Neuronal stem cell (in vitro differentiated cells): ENCODE data around the gene FEZ2.

Experiments
- DNase-seq: peaks from one replicate; pipeline ENCODE4 v3.0.0-alpha.2; 2013; ENCODE audit warnings: low spot score
- H2AFZ ChIP-seq: one replicate; pipeline ENCODE4 v1.6.1; 2013; ENCODE audit warnings: mild to moderate bottlenecking, low read length, inconsistent platforms
- H2AK5ac ChIP-seq: 2 replicates; pipeline ENCODE4 v1.6.1; 2013; ENCODE audit warnings: low read depth, mild to moderate bottlenecking, inconsistent platforms, low read length, moderate library complexity, mixed read lengths
- H2BK120ac ChIP-seq: 2 replicates; pipeline ENCODE4 v1.6.1; 2013; ENCODE audit warnings: low read depth, mild to moderate bottlenecking, inconsistent platforms, low read length, moderate library complexity, mixed read lengths
- H2BK12ac ChIP-seq: one replicate; pipeline ENCODE4 v1.6.1; 2013; ENCODE audit warnings: low read length, inconsistent platforms
- H2BK15ac ChIP-seq: 2 replicates; pipeline ENCODE4 v1.6.1; 2013; ENCODE audit warnings: mild to moderate bottlenecking, low read length, inconsistent platforms, mixed read lengths
- H2BK5ac ChIP-seq: one replicate; pipeline ENCODE4 v1.6.1; 2013; ENCODE audit warnings: inconsistent platforms, mild to moderate bottlenecking, low read length, moderate library complexity
- H3K14ac ChIP-seq: one replicate; pipeline ENCODE4 v1.6.1; 2013; ENCODE audit warnings: low read length, inconsistent platforms
- H3K18ac ChIP-seq: 2 replicates; pipeline ENCODE4 v1.6.1; 2013; ENCODE audit warnings: low read length, inconsistent platforms
- H3K23ac ChIP-seq: 2 replicates; pipeline ENCODE4 v1.6.1; 2013; ENCODE audit warnings: low read depth, mild to moderate bottlenecking, mixed read lengths, low read length, inconsistent platforms; ENCODE audit not compliant: poor library complexity
- H3K27ac ChIP-seq: replicated peaks from 3 replicates; pipeline ENCODE4 v1.5.1; 2013; ENCODE audit warnings: low read length, inconsistent platforms
- H3K27me3 ChIP-seq, 3 experiments: 2 replicates each; pipeline ENCODE4 v1.6.1; 2013; ENCODE audit warnings: low read length in 3 of 3, mild to moderate bottlenecking in 2 of 3, inconsistent platforms in 1 of 3, low read depth in 1 of 3, mixed read lengths in 1 of 3, moderate library complexity in 1 of 3; ENCODE audit not compliant: control insufficient read depth in 3 of 3, insufficient read depth in 3 of 3
- H3K36me3 ChIP-seq, 2 donors: replicated peaks in 1 of 2; 2 replicates each; pipeline ENCODE4 v1.6.1; 2013; ENCODE audit warnings: low read length in 2 of 2; ENCODE audit not compliant: control insufficient read depth in 2 of 2, insufficient read depth in 2 of 2
- H3K4ac ChIP-seq: 2 replicates; pipeline ENCODE4 v1.6.1; 2013; ENCODE audit warnings: inconsistent platforms, mild to moderate bottlenecking, low read length, moderate library complexity
- H3K4me1 ChIP-seq, 2 donors: 1 replicate in 1 of 2; 2 replicates in 1 of 2; pipeline ENCODE4 v1.6.1; 2013; ENCODE audit warnings: low read length in 2 of 2, low read depth in 1 of 2; ENCODE audit not compliant: control insufficient read depth in 2 of 2, insufficient read depth in 1 of 2
- H3K4me2 ChIP-seq: one replicate; pipeline ENCODE4 v1.6.1; 2013; ENCODE audit warnings: mild to moderate bottlenecking, low read length, inconsistent platforms; ENCODE audit not compliant: insufficient read depth, poor library complexity, severe bottlenecking
- H3K4me3 ChIP-seq, 2 donors: 2 replicates each; pipeline ENCODE4 v1.5.1; 2013; ENCODE audit warnings: low read length in 2 of 2, mild to moderate bottlenecking in 2 of 2, inconsistent platforms in 1 of 2, moderate library complexity in 1 of 2
- H3K79me1 ChIP-seq: one replicate; pipeline ENCODE4 v1.6.1; 2013; ENCODE audit warnings: low read depth, mild to moderate bottlenecking, inconsistent platforms, low read length, moderate library complexity
- H3K9ac ChIP-seq: one replicate; pipeline ENCODE4 v1.6.1; 2013; ENCODE audit warnings: mild to moderate bottlenecking, low read depth, low read length, inconsistent platforms; ENCODE audit not compliant: poor library complexity
- H3K9me3 ChIP-seq, 2 donors: replicated peaks in 1 of 2; 2 replicates each; pipeline versions ENCODE3 to v1.6.1; 2013; ENCODE audit warnings: low read length in 2 of 2, mild to moderate bottlenecking in 2 of 2, inconsistent platforms in 1 of 2, low read depth in 1 of 2, mixed read lengths in 1 of 2, moderate library complexity in 1 of 2; ENCODE audit not compliant: control insufficient read depth in 2 of 2, insufficient read depth in 1 of 2
- H4K8ac ChIP-seq: one replicate; pipeline ENCODE4 v1.6.1; 2013; ENCODE audit warnings: low read depth, mild to moderate bottlenecking, inconsistent platforms, low read length, moderate library complexity
- H4K91ac ChIP-seq: one replicate; pipeline ENCODE4 v1.6.1; 2013; ENCODE audit warnings: low read length, low read depth, mild to moderate bottlenecking, inconsistent platforms; ENCODE audit not compliant: poor library complexity
- WGBS, 2 donors: extraction: QIAGEN DNeasy Blood & Tissue Kit; methylation state at CpG; one replicate each; pipeline ENCODE4 v1.1.7; 2013; ENCODE audit warnings: missing lambda C conversion rate in 2 of 2, mixed read lengths in 1 of 2; ENCODE audit not compliant: insufficient read length in 2 of 2, insufficient replicate concordance in 1 of 2; ENCODE audit errors: extremely low coverage in 2 of 2; 5-methylcytosine and 5-hydroxymethylcytosine counted together

Gene FEZ2

GRCh38 chr2:36555789-36556188 lies 42.2 kb downstream of the FEZ2 start:
- WGBS, 2 donors = no CpG with 5 or more reads among the region's 3 CpGs
- H3K4me1 ChIP-seq = no peaks in the 10 kb centered on the region
- H3K9ac ChIP-seq = no peak overlapping the region
- peaks cover 5 to 91% of the 10 kb centered on the region in 2 donors for H3K36me3 ChIP-seq
- no peaks in the 10 kb centered on the region for H3K27me3 ChIP-seq
- H3K4ac ChIP-seq = no peak overlapping the region
- no peak overlapping the region for H2BK15ac ChIP-seq
- H3K23ac ChIP-seq = no peak overlapping the region
- no peak overlapping the region for H2BK5ac ChIP-seq
- H3K79me1 ChIP-seq = no peaks in the 10 kb centered on the region
- no peak overlapping the region for H3K4me2 ChIP-seq
- DNase-seq = no peak
- no peak overlapping the region for H3K18ac ChIP-seq
- H4K8ac ChIP-seq = no peak overlapping the region
- H4K91ac ChIP-seq = no peak overlapping the region
- H3K14ac ChIP-seq = no peak overlapping the region
- no peak overlapping the region for H2AFZ ChIP-seq
- H2AK5ac ChIP-seq = no peak overlapping the region
- H2BK12ac ChIP-seq = no peak overlapping the region
- H3K4me3 ChIP-seq = no peak overlapping the region
- no peak overlapping the region for H3K27ac ChIP-seq
- no peaks in the 10 kb centered on the region for H3K9me3 ChIP-seq
- no peak overlapping the region for H2BK120ac ChIP-seq

GRCh38 chr2:36554531-36554930 lies 43.4 kb downstream of the FEZ2 start:
- Histone ChIP-seq H3K18ac (no peak overlapping the region), H3K9ac (no peak overlapping the region), H2BK120ac (no peak overlapping the region), H3K4me3 (no peak overlapping the region), H2BK15ac (no peak overlapping the region), H3K23ac (no peak overlapping the region), H4K8ac (no peak overlapping the region), H3K9me3 (no peaks in the 10 kb centered on the region), H3K4me2 (no peak overlapping the region), H4K91ac (no peak overlapping the region), H3K27me3 (no peaks in the 10 kb centered on the region), H3K4ac (no peak overlapping the region), H2BK12ac (no peak overlapping the region), H2AK5ac (no peak overlapping the region), H3K79me1 (no peaks in the 10 kb centered on the region), H3K27ac (no peak overlapping the region), H2AFZ (no peak overlapping the region), H3K36me3 (peaks cover 5 to 90% of the 10 kb centered on the region in 2 donors), H3K4me1 (no peaks in the 10 kb centered on the region), H2BK5ac (no peak overlapping the region), H3K14ac (no peak overlapping the region)
- DNase-seq = no peak
- no CpG with 5 or more reads among the region's 1 CpG for WGBS, 2 donors

- H3K36me3 ChIP-seq = peaks cover 5 to 93% of the 10 kb centered on the region in 2 donors
- H2AK5ac ChIP-seq = no peak overlapping the region
- no peak overlapping the region for H3K4ac ChIP-seq
- no peaks in the 10 kb centered on the region for H3K79me1 ChIP-seq
- H3K27ac ChIP-seq = no peak overlapping the region
- H2BK12ac ChIP-seq = no peak overlapping the region
- no peaks in the 10 kb centered on the region for H3K27me3 ChIP-seq
- no peak overlapping the region for H3K18ac ChIP-seq
- H3K23ac ChIP-seq = no peak overlapping the region
- no peak for DNase-seq
- H4K91ac ChIP-seq = no peak overlapping the region
- H2BK15ac ChIP-seq = no peak overlapping the region
- H2AFZ ChIP-seq = no peak overlapping the region
- no peak overlapping the region for H2BK120ac ChIP-seq
- H2BK5ac ChIP-seq = no peak overlapping the region
- no peak overlapping the region for H3K14ac ChIP-seq
- H3K4me2 ChIP-seq = no peak overlapping the region
- H3K9ac ChIP-seq = no peak overlapping the region
- no peaks in the 10 kb centered on the region for H3K9me3 ChIP-seq
- no peak overlapping the region for H3K4me3 ChIP-seq
- H3K4me1 ChIP-seq = no peaks in the 10 kb centered on the region
- no peak overlapping the region for H4K8ac ChIP-seq
- no CpG with 5 or more reads among the region's 4 CpGs for WGBS, 2 donors
Measured at GRCh38 chr2:36553683-36554082, 44.3 kb downstream of the FEZ2 start.

- Histone ChIP-seq H3K36me3 (peaks cover 12 to 97% of the 10 kb centered on the region in 2 donors), H2BK12ac (no peak overlapping the region), H3K9ac (no peak overlapping the region), H2BK120ac (no peak overlapping the region), H3K18ac (no peak overlapping the region), H3K23ac (no peak overlapping the region), H2BK5ac (no peak overlapping the region), H4K91ac (no peak overlapping the region), H3K27me3 (no peaks in the 10 kb centered on the region), H3K79me1 (no peaks in the 10 kb centered on the region), H4K8ac (no peak overlapping the region), H2BK15ac (no peak overlapping the region), H3K27ac (no peak overlapping the region), H3K4ac (no peak overlapping the region), H3K14ac (no peak overlapping the region), H3K4me3 (no peak overlapping the region), H3K4me2 (no peak overlapping the region), H3K9me3 (peaks cover 0 to 1% of the 10 kb centered on the region in 2 donors), H2AK5ac (no peak overlapping the region), H3K4me1 (no peaks in the 10 kb centered on the region), H2AFZ (no peak overlapping the region)
- DNase-seq = no peak
- WGBS, 2 donors = no CpG with 5 or more reads among the region's 5 CpGs
Measured at GRCh38 chr2:36550006-36550405, 48.0 kb downstream of the FEZ2 start.
